ENCODE results near the gene PON3.

DNA sequence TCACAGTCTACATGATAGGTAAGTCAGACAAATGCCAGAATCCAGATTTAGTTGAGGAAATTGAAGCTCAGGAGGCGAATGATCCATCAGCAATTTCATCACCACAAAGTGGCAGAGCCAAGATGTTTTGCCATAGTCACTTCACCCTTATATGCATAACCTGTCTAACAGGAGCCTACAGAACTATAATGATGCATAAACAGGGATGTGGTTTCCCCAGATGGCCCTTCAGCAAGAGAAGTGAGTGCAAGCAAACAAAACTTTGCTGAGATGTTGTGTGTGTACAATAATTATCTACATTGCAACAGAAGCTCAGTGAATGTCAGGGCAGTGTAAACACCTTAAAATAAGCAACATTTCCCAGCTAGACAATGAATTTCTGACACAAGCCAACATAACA is 28.6 kb downstream of the PON3 start:
- TF ChIP-seq, protein P1, sequence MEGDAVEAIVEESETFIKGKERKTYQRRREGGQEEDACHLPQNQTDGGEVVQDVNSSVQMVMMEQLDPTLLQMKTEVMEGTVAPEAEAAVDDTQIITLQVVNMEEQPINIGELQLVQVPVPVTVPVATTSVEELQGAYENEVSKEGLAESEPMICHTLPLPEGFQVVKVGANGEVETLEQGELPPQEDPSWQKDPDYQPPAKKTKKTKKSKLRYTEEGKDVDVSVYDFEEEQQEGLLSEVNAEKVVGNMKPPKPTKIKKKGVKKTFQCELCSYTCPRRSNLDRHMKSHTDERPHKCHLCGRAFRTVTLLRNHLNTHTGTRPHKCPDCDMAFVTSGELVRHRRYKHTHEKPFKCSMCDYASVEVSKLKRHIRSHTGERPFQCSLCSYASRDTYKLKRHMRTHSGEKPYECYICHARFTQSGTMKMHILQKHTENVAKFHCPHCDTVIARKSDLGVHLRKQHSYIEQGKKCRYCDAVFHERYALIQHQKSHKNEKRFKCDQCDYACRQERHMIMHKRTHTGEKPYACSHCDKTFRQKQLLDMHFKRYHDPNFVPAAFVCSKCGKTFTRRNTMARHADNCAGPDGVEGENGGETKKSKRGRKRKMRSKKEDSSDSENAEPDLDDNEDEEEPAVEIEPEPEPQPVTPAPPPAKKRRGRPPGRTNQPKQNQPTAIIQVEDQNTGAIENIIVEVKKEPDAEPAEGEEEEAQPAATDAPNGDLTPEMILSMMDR (IDR thresholded peaks at IDR 0.05): no peak
- TF ChIP-seq POLR2A (IDR thresholded peaks at IDR 0.05) (no peak), POLR2AphosphoS5 (IDR thresholded peaks at IDR 0.05) (no peak)

Data from gastroesophageal sphincter (tissue), 3 donors.